Measurements from ENCODE around the gene IDH3G. TPM values are rescaled to one million over a fixed set of nuclear protein-coding genes. Genes with fewer than 3 reads are reported as not detected.

Gene IDH3G
- total and polyA plus RNA-seq, 4 experiments from 2014 or later = 39.9 to 106 (median 57.6) TPM

GRCh38 chrX:153740631-153741222 lies 53.4 kb downstream of the IDH3G start:
- intact Hi-C loops (cut with micrococcal nuclease) = no loop called here
- no peak overlapping the region for H3K4me3 ChIP-seq (ENCODE audit: low read length in 2 of 2)
- no peak overlapping the region for H3K27ac ChIP-seq (ENCODE audit: low read depth, low read length)
- no peaks in the 10 kb centered on the region for H3K9me3 ChIP-seq (ENCODE audit: control insufficient read depth in 1 of 2, low read length in 2 of 2)
- no peaks in the 10 kb centered on the region for H3K9me3 Mint-ChIP-seq
- POLR2A ChIA-PET (ENCODE audit: partially characterized antibody) = interaction anchor here (1.0 to 1.3 kb wide), 2 partner anchors 54 to 195 kb away, joined by 3 read pairs; partner anchors contain the start of genes IDH3G and SSR4
- H3K36me3 ChIP-seq (ENCODE audit: insufficient read depth, low read length) = no peaks in the 10 kb centered on the region
- no peaks in the 10 kb centered on the region for H3K27me3 Mint-ChIP-seq
- no peaks in the 10 kb centered on the region for H3K27me3 ChIP-seq (ENCODE audit: insufficient read depth, low read length)
- H3K36me3 Mint-ChIP-seq = peaks cover 0 to 3% of the 10 kb centered on the region in 2 donors
- peaks cover 6 to 28% (median 11%) of the 10 kb centered on the region in 4 donors for H3K4me1 Mint-ChIP-seq
- peak overlapping the region in 3 of 7 donors; percentile 60 to 88 (median 78) for H3K27ac Mint-ChIP-seq
- CTCF ChIA-PET (ENCODE audit: partially characterized antibody) = no interaction called here
- H3K4me1 ChIP-seq (ENCODE audit: insufficient read depth, low read length) = peaks cover 16% of the 10 kb centered on the region
- H3K4me3 Mint-ChIP-seq = peak overlapping the region; percentile 48 to 83 (median 80)
- no peak for DNase-seq

GRCh38 chrX:153739754-153740486 lies 54.3 kb downstream of the IDH3G start:
- H3K36me3 Mint-ChIP-seq = peaks cover 5 to 7% of the 10 kb centered on the region in 2 donors
- intact Hi-C loops (cut with micrococcal nuclease) = no loop called here
- no peaks in the 10 kb centered on the region for H3K9me3 ChIP-seq (ENCODE audit: control insufficient read depth in 1 of 2, low read length in 2 of 2)
- peak overlapping the region; percentile 60 to 83 (median 80) for H3K4me3 Mint-ChIP-seq
- H3K36me3 ChIP-seq (ENCODE audit: insufficient read depth, low read length) = no peaks in the 10 kb centered on the region
- peaks cover 13 to 36% (median 19%) of the 10 kb centered on the region in 4 donors for H3K4me1 Mint-ChIP-seq
- peak in 3 of 5 donors; percentile 31 to 37 (median 32) for DNase-seq
- peak overlapping the region; percentile 14 for H3K27ac ChIP-seq (ENCODE audit: low read depth, low read length)
- CTCF ChIA-PET (ENCODE audit: partially characterized antibody) = no interaction called here
- no peaks in the 10 kb centered on the region for H3K9me3 Mint-ChIP-seq
- H3K27ac Mint-ChIP-seq = peak overlapping the region in 4 of 7 donors; percentile 60 to 88 (median 73)
- POLR2A ChIA-PET (ENCODE audit: partially characterized antibody) = interaction anchor here (1.0 to 1.3 kb wide), 3 partner anchors 55 to 196 kb away, joined by 3 read pairs; partner anchors contain the start of genes IDH3G and SSR4
- H3K27me3 Mint-ChIP-seq = no peaks in the 10 kb centered on the region
- no peaks in the 10 kb centered on the region for H3K27me3 ChIP-seq (ENCODE audit: insufficient read depth, low read length)
- H3K4me1 ChIP-seq (ENCODE audit: insufficient read depth, low read length) = peaks cover 20% of the 10 kb centered on the region
- H3K4me3 ChIP-seq (ENCODE audit: low read length in 2 of 2) = peak overlapping the region in 1 of 2 donors; percentile 14

- H3K4me1 Mint-ChIP-seq = peaks cover 14 to 38% (median 19%) of the 10 kb centered on the region in 4 donors
- no peak overlapping the region for H3K4me3 ChIP-seq (ENCODE audit: low read length in 2 of 2)
- CTCF ChIA-PET (ENCODE audit: partially characterized antibody) = interaction anchor here (1.1 kb wide), 1 partner anchor 209 kb away, joined by 3 read pairs; no protein-coding TSS in a partner anchor
- H3K4me3 Mint-ChIP-seq = no peak overlapping the region
- POLR2A ChIA-PET (ENCODE audit: partially characterized antibody) = no interaction called here
- intact Hi-C loops (cut with micrococcal nuclease) = no loop called here
- no peak overlapping the region for H3K27ac ChIP-seq (ENCODE audit: low read depth, low read length)
- H3K27me3 Mint-ChIP-seq = no peaks in the 10 kb centered on the region
- H3K9me3 ChIP-seq (ENCODE audit: control insufficient read depth in 1 of 2, low read length in 2 of 2) = no peaks in the 10 kb centered on the region
- no peaks in the 10 kb centered on the region for H3K9me3 Mint-ChIP-seq
- H3K36me3 Mint-ChIP-seq = peaks cover 5 to 8% of the 10 kb centered on the region in 2 donors
- H3K36me3 ChIP-seq (ENCODE audit: insufficient read depth, low read length) = no peaks in the 10 kb centered on the region
- peak overlapping the region in 1 of 7 donors; percentile 51 for H3K27ac Mint-ChIP-seq
- peaks cover 21% of the 10 kb centered on the region for H3K4me1 ChIP-seq (ENCODE audit: insufficient read depth, low read length)
- no peaks in the 10 kb centered on the region for H3K27me3 ChIP-seq (ENCODE audit: insufficient read depth, low read length)
- DNase-seq = no peak
These were observed 56.0 kb downstream of the IDH3G start for GRCh38 chrX:153738056-153738605.

- H3K27me3 Mint-ChIP-seq = no peaks in the 10 kb centered on the region
- peaks cover 14 to 42% (median 19%) of the 10 kb centered on the region in 4 donors for H3K4me1 Mint-ChIP-seq
- no peaks in the 10 kb centered on the region for H3K36me3 ChIP-seq (ENCODE audit: insufficient read depth, low read length)
These were observed 57.2 kb downstream of the IDH3G start for GRCh38 chrX:153736871-153737441.

GRCh38 chrX:153736071-153736820 lies 57.9 kb downstream of the IDH3G start:
- DNase-seq = no peak
- POLR2A ChIA-PET (ENCODE audit: partially characterized antibody) = interaction anchor here (1.6 kb wide), 1 partner anchor 10 kb away, joined by 5 read pairs; no protein-coding TSS in a partner anchor

More at GRCh38 chrX:153736871-153737441, 57.2 kb downstream of the IDH3G start:
- Mint-ChIP-seq H3K4me3 (no peak overlapping the region), H3K9me3 (peaks cover 0 to under 1% (median 0%) of the 10 kb centered on the region in 8 donors), H3K27ac (no peak overlapping the region), H3K36me3 (peaks cover 8 to 9% of the 10 kb centered on the region in 2 donors)
- Histone ChIP-seq H3K27ac (ENCODE audit: low read depth, low read length) (no peak overlapping the region), H3K4me3 (ENCODE audit: low read length in 2 of 2) (no peak overlapping the region), H3K4me1 (ENCODE audit: insufficient read depth, low read length) (peaks cover 21% of the 10 kb centered on the region), H3K9me3 (ENCODE audit: control insufficient read depth in 1 of 2, low read length in 2 of 2) (no peaks in the 10 kb centered on the region), H3K27me3 (ENCODE audit: insufficient read depth, low read length) (no peaks in the 10 kb centered on the region)
- no peak for DNase-seq
- ChIA-PET CTCF (ENCODE audit: partially characterized antibody) (interaction anchor here (0.5 kb wide), 1 partner anchor 1222 kb away, joined by 3 read pairs; no protein-coding TSS in a partner anchor), POLR2A (ENCODE audit: partially characterized antibody) (no interaction called here)
- intact Hi-C loops (cut with micrococcal nuclease) = no loop called here

More at GRCh38 chrX:153736071-153736820, 57.9 kb downstream of the IDH3G start:
- H3K9me3 Mint-ChIP-seq = peaks cover 0 to 5% (median 0%) of the 10 kb centered on the region in 8 donors
- no peak overlapping the region for H3K4me3 ChIP-seq (ENCODE audit: low read length in 2 of 2)
- H3K9me3 ChIP-seq (ENCODE audit: control insufficient read depth in 1 of 2, low read length in 2 of 2) = no peaks in the 10 kb centered on the region
- peaks cover 21% of the 10 kb centered on the region for H3K4me1 ChIP-seq (ENCODE audit: insufficient read depth, low read length)
- H3K36me3 Mint-ChIP-seq = peaks cover 11 to 16% of the 10 kb centered on the region in 2 donors
- H3K27me3 ChIP-seq (ENCODE audit: insufficient read depth, low read length) = no peaks in the 10 kb centered on the region
- no peaks in the 10 kb centered on the region for H3K36me3 ChIP-seq (ENCODE audit: insufficient read depth, low read length)
- no peak overlapping the region for H3K27ac ChIP-seq (ENCODE audit: low read depth, low read length)
- intact Hi-C loops (cut with micrococcal nuclease) = no loop called here
- H3K27ac Mint-ChIP-seq = peak overlapping the region in 1 of 7 donors; percentile 24
- H3K27me3 Mint-ChIP-seq = no peaks in the 10 kb centered on the region
- CTCF ChIA-PET (ENCODE audit: partially characterized antibody) = no interaction called here
- H3K4me3 Mint-ChIP-seq = no peak overlapping the region
- peaks cover 15 to 47% (median 21%) of the 10 kb centered on the region in 4 donors for H3K4me1 Mint-ChIP-seq

Data from CD4-positive, alpha-beta memory T cell (primary cell).